ENCODE results near the gene PPTC7. TPM values are rescaled to one million over a fixed set of nuclear protein-coding genes. Genes with fewer than 3 reads are reported as not detected.

The PPTC7 gene
- total and polyA plus RNA-seq, 2 of the 8 experiments (the other 6 are each of a cell fraction or from before 2014, with no cell fraction given) = 8.1 to 15.9 TPM

GRCh38 chr12:110578694-110579534 is 4.2 kb downstream of the PPTC7 start (continued):
- TF ChIP-seq USF2 (IDR thresholded peaks at IDR 0.05; ENCODE audit: low read length) (no peak), NANOG (IDR thresholded peaks at IDR 0.05; ENCODE audit: insufficient read depth, low read depth, low read length, poor library complexity, severe bottlenecking) (no peak), KDM1A (IDR thresholded peaks at IDR 0.05; ENCODE audit: borderline replicate concordance, low read length) (no peak), KDM5A (IDR thresholded peaks at IDR 0.05; ENCODE audit: low read length) (no peak), GABPA (IDR thresholded peaks at IDR 0.05; ENCODE audit: borderline replicate concordance, insufficient read depth, low read length) (no peak), HDAC6 (IDR thresholded peaks at IDR 0.05; ENCODE audit: low read depth, low read length) (no peak)
- TF ChIP-seq, protein P1, sequence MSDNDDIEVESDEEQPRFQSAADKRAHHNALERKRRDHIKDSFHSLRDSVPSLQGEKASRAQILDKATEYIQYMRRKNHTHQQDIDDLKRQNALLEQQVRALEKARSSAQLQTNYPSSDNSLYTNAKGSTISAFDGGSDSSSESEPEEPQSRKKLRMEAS (IDR thresholded peaks at IDR 0.05) = no peak
- TF ChIP-seq, protein P2, sequence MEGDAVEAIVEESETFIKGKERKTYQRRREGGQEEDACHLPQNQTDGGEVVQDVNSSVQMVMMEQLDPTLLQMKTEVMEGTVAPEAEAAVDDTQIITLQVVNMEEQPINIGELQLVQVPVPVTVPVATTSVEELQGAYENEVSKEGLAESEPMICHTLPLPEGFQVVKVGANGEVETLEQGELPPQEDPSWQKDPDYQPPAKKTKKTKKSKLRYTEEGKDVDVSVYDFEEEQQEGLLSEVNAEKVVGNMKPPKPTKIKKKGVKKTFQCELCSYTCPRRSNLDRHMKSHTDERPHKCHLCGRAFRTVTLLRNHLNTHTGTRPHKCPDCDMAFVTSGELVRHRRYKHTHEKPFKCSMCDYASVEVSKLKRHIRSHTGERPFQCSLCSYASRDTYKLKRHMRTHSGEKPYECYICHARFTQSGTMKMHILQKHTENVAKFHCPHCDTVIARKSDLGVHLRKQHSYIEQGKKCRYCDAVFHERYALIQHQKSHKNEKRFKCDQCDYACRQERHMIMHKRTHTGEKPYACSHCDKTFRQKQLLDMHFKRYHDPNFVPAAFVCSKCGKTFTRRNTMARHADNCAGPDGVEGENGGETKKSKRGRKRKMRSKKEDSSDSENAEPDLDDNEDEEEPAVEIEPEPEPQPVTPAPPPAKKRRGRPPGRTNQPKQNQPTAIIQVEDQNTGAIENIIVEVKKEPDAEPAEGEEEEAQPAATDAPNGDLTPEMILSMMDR (IDR thresholded peaks at IDR 0.05; ENCODE audit: control extremely low read depth in 1 of 3, insufficient read depth in 1 of 3, low read depth in 1 of 3, low read length in 3 of 3) = no peak
